Measurements from ENCODE around the gene DGCR2. TPM values are rescaled to one million over a fixed set of nuclear protein-coding genes. Genes with fewer than 3 reads are reported as not detected.
A peak's percentile ranks its signal among the peaks of the same experiment; 100 is the strongest.

DGCR2 gene
- total RNA-seq, 6 experiments from 2014 or later: 19.8 to 31.7 (median 24.7) TPM

DNA sequence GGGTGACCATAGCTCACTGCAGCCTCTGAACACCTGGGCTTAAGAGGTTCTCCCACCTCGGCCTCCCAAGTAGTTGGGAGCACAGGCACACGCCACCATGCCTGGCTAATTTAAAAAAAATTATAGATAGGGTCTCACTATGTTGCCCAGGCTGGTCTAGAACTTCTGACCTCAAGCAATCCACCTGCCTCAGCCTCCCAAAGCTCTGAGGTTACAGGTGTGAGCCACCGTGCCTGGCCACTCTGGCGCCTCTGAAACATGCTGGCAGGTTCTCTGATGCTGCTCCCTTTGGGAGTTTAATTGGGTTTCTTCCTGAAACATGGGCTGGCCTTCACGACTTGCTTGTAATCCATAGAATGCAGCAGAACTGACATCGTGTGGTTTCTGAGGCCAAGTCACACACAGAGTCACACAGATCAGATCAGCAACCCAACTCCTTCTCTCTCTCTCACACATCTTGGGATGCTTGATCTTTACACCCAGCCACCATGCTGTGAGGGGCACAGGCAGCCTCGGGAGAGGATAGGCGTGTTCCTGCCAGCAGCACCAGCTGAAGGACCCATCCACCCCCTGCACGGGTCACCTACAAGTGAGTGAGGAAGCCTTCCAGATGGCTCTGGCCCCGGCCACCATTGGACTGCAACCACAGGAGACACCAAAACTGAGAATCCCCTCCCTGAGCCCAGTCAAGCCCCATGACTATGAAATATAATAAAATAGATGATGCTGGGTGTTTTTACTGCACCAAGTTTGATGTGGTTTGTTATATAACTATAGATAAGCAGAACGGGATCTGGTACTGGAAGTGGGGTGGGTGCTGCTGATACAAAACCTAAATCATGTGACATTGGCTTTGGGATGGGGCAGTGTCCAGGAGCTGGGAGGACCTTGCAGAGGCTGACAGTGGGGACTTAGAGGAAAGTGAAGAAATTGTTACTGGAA is 31.0 kb upstream of the DGCR2 start:
- TF ChIP-seq, protein P1, sequence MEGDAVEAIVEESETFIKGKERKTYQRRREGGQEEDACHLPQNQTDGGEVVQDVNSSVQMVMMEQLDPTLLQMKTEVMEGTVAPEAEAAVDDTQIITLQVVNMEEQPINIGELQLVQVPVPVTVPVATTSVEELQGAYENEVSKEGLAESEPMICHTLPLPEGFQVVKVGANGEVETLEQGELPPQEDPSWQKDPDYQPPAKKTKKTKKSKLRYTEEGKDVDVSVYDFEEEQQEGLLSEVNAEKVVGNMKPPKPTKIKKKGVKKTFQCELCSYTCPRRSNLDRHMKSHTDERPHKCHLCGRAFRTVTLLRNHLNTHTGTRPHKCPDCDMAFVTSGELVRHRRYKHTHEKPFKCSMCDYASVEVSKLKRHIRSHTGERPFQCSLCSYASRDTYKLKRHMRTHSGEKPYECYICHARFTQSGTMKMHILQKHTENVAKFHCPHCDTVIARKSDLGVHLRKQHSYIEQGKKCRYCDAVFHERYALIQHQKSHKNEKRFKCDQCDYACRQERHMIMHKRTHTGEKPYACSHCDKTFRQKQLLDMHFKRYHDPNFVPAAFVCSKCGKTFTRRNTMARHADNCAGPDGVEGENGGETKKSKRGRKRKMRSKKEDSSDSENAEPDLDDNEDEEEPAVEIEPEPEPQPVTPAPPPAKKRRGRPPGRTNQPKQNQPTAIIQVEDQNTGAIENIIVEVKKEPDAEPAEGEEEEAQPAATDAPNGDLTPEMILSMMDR (IDR thresholded peaks at IDR 0.05): no peak
- no peak for TF ChIP-seq POLR2A (IDR thresholded peaks at IDR 0.05)
- Histone ChIP-seq H3K4me1 (peaks cover 0 to 3% (median 0%) of the 10 kb centered on the region in 4 donors), H3K27me3 (peaks cover 0 to 19% of the 10 kb centered on the region in 2 donors), H3K9me3 (no peaks in the 10 kb centered on the region), H3K36me3 (no peaks in the 10 kb centered on the region), H3K27ac (no peak overlapping the region), H3K4me3 (no peak overlapping the region)
- DNase-seq (no peak), ATAC-seq (no peak)
- intact Hi-C loops (cut with DNase I): no loop called here
- 39% methylated on average over 10 of the region's 11 CpGs for WGBS (ENCODE audit: insufficient coverage, low coverage, low lambda C conversion rate, missing lambda C conversion rate)

DNA sequence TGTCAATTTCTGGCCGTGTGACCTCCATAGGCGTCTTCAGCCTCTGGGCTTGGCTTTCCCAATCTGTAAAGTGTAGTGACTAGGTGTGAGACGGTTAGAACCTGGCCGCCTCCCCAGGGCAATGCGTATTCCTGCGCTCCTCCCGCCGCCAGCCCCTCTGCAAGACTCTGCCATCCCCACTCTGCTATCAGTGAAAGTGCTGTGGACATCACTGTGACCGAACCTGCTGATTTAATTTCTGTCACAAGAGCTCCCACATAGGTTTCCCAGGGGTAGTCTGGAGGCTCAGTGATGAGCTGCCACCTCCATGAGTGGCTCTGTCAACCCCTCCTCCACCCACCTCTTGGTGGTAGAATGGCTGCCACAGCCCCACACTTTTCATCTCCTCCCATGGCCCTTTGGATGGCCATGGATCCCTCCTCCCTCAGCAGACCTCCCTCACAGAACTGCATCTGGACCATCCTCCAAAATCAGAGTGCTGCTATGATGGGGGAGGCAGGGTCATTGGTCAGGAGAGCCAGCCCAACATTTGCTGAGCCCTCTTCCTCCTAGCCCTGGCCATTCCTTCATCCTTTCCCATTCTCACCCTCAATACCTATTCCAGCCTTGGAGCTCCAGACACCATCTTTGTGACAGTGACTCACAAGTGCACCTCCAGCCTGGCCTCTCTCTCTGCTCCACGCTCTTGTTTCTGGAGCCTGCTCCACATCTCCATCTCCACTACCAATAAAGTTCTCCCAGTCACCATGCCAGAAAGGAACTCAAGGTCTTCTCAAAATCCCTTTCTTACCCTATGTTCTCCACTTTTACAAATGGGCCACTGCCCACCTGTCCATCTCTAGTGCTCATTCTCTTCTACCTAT is 29.3 kb upstream of the DGCR2 start:
- no peak for DNase-seq
- Histone ChIP-seq H3K27me3 (peaks cover 0 to 19% of the 10 kb centered on the region in 2 donors), H3K9me3 (no peaks in the 10 kb centered on the region), H3K4me1 (peaks cover 0 to 3% (median 0%) of the 10 kb centered on the region in 4 donors), H3K36me3 (no peaks in the 10 kb centered on the region), H3K27ac (no peak overlapping the region), H3K4me3 (no peak overlapping the region)
- ATAC-seq: no peak
- 32% methylated on average over 7 of the region's 10 CpGs for WGBS (ENCODE audit: insufficient coverage, low coverage, low lambda C conversion rate, missing lambda C conversion rate)
- intact Hi-C loops (cut with DNase I): no loop called here
- no peak for TF ChIP-seq POLR2A (IDR thresholded peaks at IDR 0.05)
- TF ChIP-seq, protein P1 (IDR thresholded peaks at IDR 0.05): no peak

DNA sequence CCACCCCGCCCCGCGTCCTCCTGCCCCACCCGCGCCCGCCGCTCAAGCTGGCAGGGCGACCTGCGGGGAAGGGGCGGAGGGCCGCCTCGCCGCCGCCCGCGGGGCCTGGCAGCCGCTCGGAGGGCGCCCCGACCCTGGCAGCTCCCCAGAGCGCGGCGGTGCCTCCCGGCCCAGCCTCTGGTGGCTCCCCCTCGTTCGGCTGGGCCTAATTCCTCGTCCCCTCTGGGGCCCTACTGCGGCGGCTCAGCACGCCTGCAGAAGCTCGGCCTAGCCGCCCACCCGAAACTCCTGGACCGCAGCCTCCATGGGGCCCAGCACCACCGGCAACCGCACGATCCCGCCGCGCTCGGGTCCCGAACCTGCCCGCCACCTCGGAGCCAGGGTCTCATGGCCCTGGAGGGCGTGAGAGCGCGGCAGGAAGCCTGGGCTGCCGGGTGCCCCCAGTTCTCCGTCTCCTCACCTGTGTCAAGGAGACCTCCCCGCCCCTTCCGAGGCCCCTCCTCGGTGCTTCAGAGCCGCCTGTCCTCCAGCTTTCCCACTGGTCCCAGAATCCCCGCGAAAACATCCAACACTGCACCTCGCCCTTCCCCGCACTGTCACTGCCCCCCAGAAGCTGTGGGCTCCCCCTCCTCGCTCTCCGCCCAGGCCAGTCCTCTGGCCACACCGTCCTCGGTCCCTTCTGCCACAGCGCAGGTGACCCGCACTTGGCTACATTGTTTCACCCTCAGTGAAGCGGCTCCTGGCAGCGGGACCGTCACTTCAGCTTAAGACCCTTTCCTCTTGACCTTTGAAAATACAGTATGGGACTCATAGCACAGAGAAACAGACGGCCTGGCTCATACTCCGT is 28.5 kb upstream of the DGCR2 start:
- WGBS (ENCODE audit: insufficient coverage, low coverage, low lambda C conversion rate, missing lambda C conversion rate): 22% methylated on average over 17 of the region's 68 CpGs
- Histone ChIP-seq H3K4me3 (no peak overlapping the region), H3K27ac (no peak overlapping the region), H3K36me3 (no peaks in the 10 kb centered on the region), H3K27me3 (peaks cover 0 to 19% of the 10 kb centered on the region in 2 donors), H3K4me1 (peaks cover 0 to 3% (median 0%) of the 10 kb centered on the region in 4 donors), H3K9me3 (no peaks in the 10 kb centered on the region)
- no peak for TF ChIP-seq POLR2A (IDR thresholded peaks at IDR 0.05)
- TF ChIP-seq, protein P1 (IDR thresholded peaks at IDR 0.05): no peak
- intact Hi-C loops (cut with DNase I): no loop called here
- no peak for ATAC-seq
- DNase-seq: peak in 1 of 3 donors; percentile 46

DNA sequence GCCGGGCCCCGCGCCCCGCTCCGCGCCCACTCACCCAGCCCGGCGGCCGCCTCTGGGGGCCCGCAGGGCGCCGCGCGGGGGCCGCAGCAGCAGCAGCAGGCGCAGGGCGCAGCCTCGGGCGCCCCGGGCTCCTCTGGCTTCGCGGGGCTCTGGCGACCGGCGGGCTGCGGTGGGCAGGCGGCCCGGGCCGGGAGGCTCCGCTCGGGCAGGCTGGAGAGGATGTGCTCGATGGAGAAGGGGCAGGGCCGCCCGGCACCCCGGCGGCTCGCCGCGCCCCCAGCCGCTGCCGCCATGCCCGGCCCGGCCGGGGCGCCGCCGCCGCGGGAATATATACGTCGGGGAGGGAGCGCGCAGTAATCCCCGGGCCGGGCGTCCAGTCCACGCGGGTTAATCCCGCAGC is 27.8 kb upstream of the DGCR2 start, which contains the start of gene GSC2:
Gene GSC2 (minus strand): TSS at position 302 of the 400 bp plus-strand sequence. CDS start 9 bp downstream, at position 293.
- peaks cover 0 to 3% (median 0%) of the 10 kb centered on the region in 4 donors for H3K4me1 ChIP-seq
- no peaks in the 10 kb centered on the region for H3K36me3 ChIP-seq
- intact Hi-C loops (cut with DNase I): no loop called here
- no peak for TF ChIP-seq POLR2A (IDR thresholded peaks at IDR 0.05)
- TF ChIP-seq, protein P1 (IDR thresholded peaks at IDR 0.05): no peak
- no peaks in the 10 kb centered on the region for H3K9me3 ChIP-seq
- DNase-seq (no peak), ATAC-seq (no peak)
- H3K4me3 ChIP-seq: peak within 1 kb of the TSS in 1 of 3 donors; percentile 2
- peaks cover 0 to 19% of the 10 kb centered on the region in 2 donors for H3K27me3 ChIP-seq
- H3K27ac ChIP-seq: no peak within 1 kb of the TSS
- no CpG with 5 or more reads among the region's 59 CpGs for WGBS (ENCODE audit: insufficient coverage, low coverage, low lambda C conversion rate, missing lambda C conversion rate)
